HG03520 (cell line): ENCODE measurements around the gene TMEM220.

Experiments used
- ATAC-seq: cut with Tn5 transposase; IDR thresholded peaks from one replicate; pipeline ENCODE4 v1.9.1; 2021; ENCODE audit warnings: mild to moderate bottlenecking, moderate library complexity; ENCODE audit not compliant: unreplicated experiment

TMEM220 gene

DNA sequence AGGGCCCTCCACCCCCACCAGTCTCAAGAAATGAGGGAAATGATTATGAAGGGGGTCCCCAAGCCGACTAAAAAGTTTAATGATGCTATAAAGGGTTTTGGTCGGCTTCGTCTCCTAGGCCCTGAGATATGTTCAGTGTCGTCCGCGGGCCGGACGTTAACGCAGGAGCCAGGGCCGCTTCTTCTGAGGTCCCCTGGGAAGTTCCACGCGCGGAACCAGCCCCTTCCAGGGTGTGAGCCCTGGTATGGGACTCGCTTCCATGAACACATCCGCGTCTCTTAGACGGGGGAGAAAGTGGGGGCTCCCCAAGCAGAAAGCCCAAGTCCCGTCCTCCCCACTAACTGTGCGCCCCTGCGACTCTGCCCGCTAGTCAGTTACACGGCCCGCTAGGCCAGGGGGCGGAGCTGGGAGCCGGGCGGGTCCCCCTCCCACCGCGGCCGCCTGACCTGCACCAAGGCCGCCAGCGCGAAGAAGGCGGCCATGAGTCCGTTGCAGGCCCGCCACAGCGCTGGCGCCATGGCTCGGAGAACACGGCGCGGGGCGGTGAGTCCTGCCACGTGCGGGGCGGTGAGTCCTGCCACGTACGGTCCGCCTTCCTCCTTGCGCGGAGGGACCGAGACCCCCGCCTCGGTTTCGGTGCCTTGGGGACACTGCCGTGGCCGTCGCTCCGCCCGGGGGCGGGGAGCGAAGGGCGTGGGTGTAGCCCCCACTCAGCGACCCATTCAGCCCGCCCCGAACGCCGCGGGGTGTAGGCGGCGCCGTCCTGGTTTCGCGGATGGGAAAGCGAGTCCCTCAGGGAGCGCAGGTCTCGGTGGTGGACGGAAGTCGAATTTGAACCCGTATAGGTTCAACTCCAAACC, at the start of gene TMEM220:
Gene TMEM220, minus strand, starts transcription at position 690 of the 860 bp plus-strand sequence. Its CDS starts 172 bp downstream, at position 518.
- peak; percentile 46 for ATAC-seq

DNA sequence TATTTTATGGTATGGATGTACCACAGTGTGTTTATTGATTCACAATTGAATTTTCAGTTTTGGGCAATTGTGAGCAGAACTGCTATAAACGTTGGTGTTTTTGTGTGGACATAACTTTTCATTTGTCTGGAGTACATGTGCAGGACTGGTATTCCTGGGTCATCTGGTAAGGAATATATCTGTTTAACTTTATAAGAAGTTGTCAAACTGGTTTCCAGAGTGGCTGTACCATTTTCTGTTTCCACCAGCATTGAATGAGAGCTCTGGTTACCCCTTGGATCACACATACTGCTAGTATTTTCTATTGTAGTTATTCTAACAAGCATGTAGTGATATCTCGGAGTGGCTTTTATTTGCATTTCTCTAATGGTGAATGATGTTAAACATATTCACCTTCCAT, 49.8 kb upstream of the TMEM220 start:
- no peak for ATAC-seq

DNA sequence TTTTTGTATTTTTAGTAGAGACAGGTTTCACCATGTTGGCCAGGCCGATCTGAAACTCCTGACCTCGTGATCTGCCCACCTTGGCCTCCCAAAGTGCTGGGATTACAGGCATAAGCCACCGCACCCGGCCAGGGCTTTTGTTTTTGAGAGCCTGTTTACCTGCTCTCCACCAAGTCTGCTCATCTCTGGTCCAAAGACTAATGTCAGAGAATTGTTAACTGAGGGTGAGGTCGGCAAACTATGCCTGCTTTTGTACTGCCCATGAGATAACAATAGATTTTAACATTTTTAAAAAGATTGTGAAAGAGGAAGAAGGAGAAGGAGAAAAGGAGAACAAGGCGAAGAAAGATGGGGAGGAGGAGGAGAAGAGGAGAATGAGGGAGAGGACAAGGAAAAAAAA, 48.1 kb upstream of the TMEM220 start:
- ATAC-seq: no peak

- no peak for ATAC-seq
Observed at GRCh38 chr17:10777131-10777807, 47.4 kb upstream of the TMEM220 start.

DNA sequence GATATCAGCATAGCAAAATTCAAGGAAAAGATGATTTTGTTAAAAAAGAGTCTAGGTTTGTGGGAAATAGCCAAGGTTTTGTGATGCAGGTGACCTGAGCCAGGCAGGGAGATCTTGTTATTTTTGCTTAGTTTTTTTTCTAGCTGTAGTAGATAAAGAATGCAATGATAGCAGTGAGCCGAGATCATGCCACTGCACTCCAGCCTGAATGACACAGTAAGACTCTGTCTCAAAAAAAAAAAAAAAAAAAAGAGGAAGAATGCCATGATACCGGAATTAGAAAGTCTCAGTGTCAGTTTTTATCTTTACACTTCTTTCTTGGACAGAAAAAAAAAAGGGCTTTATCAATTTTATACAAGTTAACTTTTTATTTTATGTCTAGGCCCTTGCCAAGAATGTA, 46.6 kb upstream of the TMEM220 start:
- ATAC-seq: no peak

GRCh38 chr17:10775740-10776356, 46.0 kb upstream of the TMEM220 start:
- no peak for ATAC-seq

DNA sequence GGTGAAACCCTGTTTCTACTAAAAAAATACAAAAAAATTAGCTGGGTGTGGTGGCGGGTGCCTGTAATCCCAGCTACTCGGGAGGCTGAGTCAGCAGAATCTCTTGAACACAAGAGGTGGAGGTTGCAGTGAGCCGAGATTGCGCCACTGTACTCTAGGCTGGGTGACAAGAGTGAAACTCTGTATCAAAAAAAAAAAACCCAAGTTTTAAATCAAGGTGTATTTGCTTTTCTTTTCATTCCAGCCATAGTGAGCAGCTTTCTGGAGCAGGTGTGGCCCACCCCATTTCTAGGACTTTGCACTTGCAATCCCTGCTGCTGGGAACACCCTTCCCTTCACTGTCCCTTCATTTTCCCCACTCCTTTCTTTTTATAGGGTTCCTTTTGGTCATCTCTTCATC, 45.2 kb upstream of the TMEM220 start:
- no peak for ATAC-seq

GRCh38 chr17:10773391-10773790, 43.6 kb upstream of the TMEM220 start:
- ATAC-seq: no peak

- no peak for ATAC-seq
Observed at GRCh38 chr17:10772425-10773380, 42.9 kb upstream of the TMEM220 start.

DNA sequence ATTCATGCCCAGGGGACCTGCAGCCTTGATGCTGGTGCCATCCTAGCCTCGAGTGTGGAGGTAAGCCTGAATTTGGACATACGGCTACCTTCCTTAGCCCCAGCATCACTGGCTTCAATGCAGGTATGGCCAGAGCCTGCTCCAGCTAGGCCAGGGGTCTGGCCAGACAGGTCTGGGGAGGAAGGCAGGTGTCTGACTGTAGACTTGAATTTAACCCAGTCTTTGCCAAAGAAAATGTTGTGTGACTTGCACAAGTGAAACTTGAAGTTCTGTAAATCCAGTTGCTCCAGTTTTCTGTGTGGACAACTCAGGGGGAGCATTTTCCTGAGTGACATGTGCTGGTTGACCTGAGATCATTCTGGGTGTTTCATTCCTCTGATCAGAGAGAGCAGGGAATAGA, 41.3 kb upstream of the TMEM220 start:
- no peak for ATAC-seq

GRCh38 chr17:10769840-10770239, 40.0 kb upstream of the TMEM220 start:
- no peak for ATAC-seq

DNA sequence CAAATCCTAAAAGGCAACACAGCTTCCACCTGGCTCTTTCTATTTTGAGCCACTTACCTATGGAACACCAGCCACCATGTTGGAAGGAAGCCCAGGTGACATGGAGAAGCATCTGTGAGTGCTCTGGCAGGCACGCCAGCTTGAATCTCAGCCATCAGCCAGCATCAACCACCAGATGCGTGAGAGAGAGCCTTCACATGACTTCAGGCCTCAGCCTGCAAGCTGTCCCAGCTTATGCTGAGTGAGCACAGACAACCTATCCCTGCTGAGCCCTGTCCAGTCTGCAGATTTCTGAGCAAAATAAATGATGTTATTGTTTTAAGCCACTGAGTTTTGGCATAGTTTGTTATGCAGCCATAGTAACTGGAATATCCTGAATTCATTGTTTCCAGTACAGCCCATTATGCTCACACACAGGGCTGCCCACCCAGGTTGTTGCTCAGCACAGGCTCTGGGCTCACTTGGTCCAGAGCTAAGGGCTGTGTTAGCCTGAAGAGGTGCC, 39.0 kb upstream of the TMEM220 start:
- ATAC-seq: no peak

GRCh38 chr17:10767232-10767631, 37.4 kb upstream of the TMEM220 start:
- ATAC-seq: no peak

DNA sequence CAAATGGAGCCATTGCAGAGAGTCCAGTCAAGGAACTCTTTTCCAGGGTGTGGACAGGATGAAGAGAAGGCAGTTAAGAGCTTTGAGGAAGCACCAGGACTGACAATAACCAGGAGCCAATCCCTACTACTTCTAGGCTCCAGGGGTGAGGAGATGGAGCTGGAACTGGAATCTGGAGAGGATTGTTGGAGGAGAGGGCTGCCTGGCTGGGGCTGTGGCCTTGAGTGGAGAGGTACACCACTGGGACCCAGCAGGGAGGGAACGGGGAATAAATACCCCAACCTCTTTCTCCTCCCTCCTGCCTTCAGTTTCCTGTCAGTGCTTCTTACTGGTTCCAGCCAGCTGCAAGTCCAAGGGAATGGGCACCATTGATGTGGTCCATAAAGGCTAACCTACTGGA, 32.2 kb upstream of the TMEM220 start:
- no peak for ATAC-seq

- no peak for ATAC-seq
Observed at GRCh38 chr17:10761281-10761680, 31.5 kb upstream of the TMEM220 start.

DNA sequence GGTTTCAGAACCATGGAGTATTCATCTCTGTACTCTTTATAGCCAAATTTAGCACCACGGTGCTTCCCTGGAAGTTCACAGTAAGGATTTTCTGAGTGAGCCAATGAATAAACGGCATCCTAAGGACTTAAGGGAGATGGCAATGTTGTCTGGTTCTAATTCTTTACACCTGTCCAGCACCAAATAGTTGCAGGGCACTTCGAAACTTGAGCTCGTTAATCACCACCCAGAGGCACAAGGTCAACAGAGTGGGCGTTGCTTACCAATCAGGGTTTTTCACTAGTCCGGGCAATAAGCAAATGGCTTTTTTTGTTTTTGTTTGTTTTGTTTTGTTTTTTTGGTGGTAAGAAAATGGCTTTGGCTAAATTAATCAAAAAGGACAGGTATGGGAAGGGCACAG, 28.2 kb upstream of the TMEM220 start:
- ATAC-seq: no peak

GRCh38 chr17:10757647-10758046, 27.8 kb upstream of the TMEM220 start:
- no peak for ATAC-seq

GRCh38 chr17:10757067-10757466, 27.2 kb upstream of the TMEM220 start:
- no peak for ATAC-seq

GRCh38 chr17:10756619-10757018, 26.8 kb upstream of the TMEM220 start:
- no peak for ATAC-seq

DNA sequence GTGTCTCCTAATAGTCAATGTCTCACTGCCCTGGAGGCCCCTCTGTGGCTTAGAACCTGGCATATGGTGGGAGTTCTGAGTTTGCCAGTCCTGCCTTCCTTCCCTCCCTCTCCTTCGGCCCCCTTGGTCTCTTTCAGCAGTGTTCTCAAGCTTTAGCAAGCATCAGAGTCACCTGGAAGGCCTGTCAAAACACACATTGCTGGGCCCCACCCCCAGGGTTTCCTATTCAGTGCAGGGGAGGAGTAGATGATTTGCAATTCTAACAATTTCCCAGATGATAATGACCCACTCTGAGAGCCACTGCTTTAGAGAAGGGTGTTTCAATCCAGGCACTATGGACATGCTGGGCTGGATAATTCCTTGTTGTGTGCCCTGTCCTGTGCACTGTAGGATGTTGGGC, 26.4 kb upstream of the TMEM220 start:
- no peak for ATAC-seq
